Measurements from ENCODE around the gene DMBX1. TPM values are rescaled to one million over a fixed set of nuclear protein-coding genes. Genes with fewer than 3 reads are reported as not detected.

Gene DMBX1
- total and polyA plus RNA-seq, 2 of the 13 experiments (the other 11 are each of a cell fraction or from before 2014, with no cell fraction given) = not detected

GRCh38 chr1:46524843-46525242 lies 35.2 kb downstream of the DMBX1 start:
- no peak overlapping the region for H2AFZ ChIP-seq (ENCODE audit: low read length)
- H3K27me3 ChIP-seq (ENCODE audit: control insufficient read depth in 1 of 2, insufficient read depth in 2 of 2, low read length in 2 of 2) = peaks cover under 1 to 39% of the 10 kb centered on the region in 2 experiments; a peak in 3 of 5 replicates
- H3K4me2 ChIP-seq (ENCODE audit: low read depth, low read length) = no peak overlapping the region
- DNase-seq (ENCODE audit: low spot score) (no peak), FAIRE-seq (no peak), ATAC-seq (no peak)
- POLR2A ChIA-PET = no interaction called here
- no peak overlapping the region for H3K9ac ChIP-seq (ENCODE audit: insufficient read depth, low read depth, low read length)
- H3K9me3 ChIP-seq (ENCODE audit: low read length) = no peaks in the 10 kb centered on the region
- H3K36me3 ChIP-seq (replicated peaks in 1 of 2; ENCODE audit: control insufficient read depth in 1 of 2, insufficient read depth in 2 of 2, low read length in 2 of 2) = no peaks in the 10 kb centered on the region
- H3K4me1 ChIP-seq (ENCODE audit: insufficient read depth, low read length) = peaks cover 31% of the 10 kb centered on the region
- no peak overlapping the region for H3K4me3 ChIP-seq (replicated peaks in 1 of 3; ENCODE audit: insufficient read depth in 1 of 3, low read depth in 2 of 3, low read length in 3 of 3)
- no TSS peak for BruUV-seq (replicated peaks)
- in situ Hi-C loops (cut with HindIII; ENCODE audit: extremely low pct_ligation_motif_present, low pct_unique_long_range_greater_than_20kb) = loop anchor here (5.0 kb wide), 2 partner anchors 48 to 78 kb away; no protein-coding TSS in a partner anchor
- H4K20me1 ChIP-seq (ENCODE audit: insufficient read depth, low read length) = peaks cover 8% of the 10 kb centered on the region
- WGBS (ENCODE audit: low lambda C conversion rate) = 64% methylated on average over 5 of the region's 5 CpGs
- CTCF ChIA-PET (ENCODE audit: low intra/inter-chr PET ratio, low total read pairs) = no interaction called here
- intact Hi-C loops (cut with micrococcal nuclease; ENCODE audit: unreplicated experiment) = no loop called here
- H3K27ac ChIP-seq (ENCODE audit: extremely low read length, insufficient read depth, low read length) = no peak overlapping the region
- no peaks in the 10 kb centered on the region for H3K79me2 ChIP-seq (ENCODE audit: insufficient read depth, low read length)
- TF ChIP-seq IKZF5 (CRISPR knock-in tag; IDR thresholded peaks at IDR 0.05) (no peak), ZNF263 (CRISPR knock-in tag; IDR thresholded peaks at IDR 0.05) (no peak), ZNF557 (CRISPR knock-in tag; IDR thresholded peaks at IDR 0.05) (no peak), NBN (conservative IDR thresholded peaks at IDR 0.05) (no peak), ZNF839 (CRISPR knock-in tag; IDR thresholded peaks at IDR 0.05; ENCODE audit: borderline replicate concordance) (no peak), NFAT5 (CRISPR knock-in tag; IDR thresholded peaks at IDR 0.05) (no peak), ZNF274 (CRISPR knock-in tag; IDR thresholded peaks at IDR 0.05) (no peak), TEAD3 (CRISPR knock-in tag; optimal IDR thresholded peaks at IDR 0.05; ENCODE audit: borderline replicate concordance) (no peak), POGK (CRISPR knock-in tag; conservative IDR thresholded peaks at IDR 0.05) (no peak), NR3C1 (CRISPR knock-in tag; IDR thresholded peaks at IDR 0.05) (no peak), NFE2L1 (CRISPR knock-in tag; IDR thresholded peaks at IDR 0.05; ENCODE audit: borderline replicate concordance) (no peak), FOXM1 (CRISPR knock-in tag; IDR thresholded peaks at IDR 0.05) (no peak), ZBTB39 (CRISPR knock-in tag; IDR thresholded peaks at IDR 0.05) (no peak)
